ENCODE data around the gene PTPRK.
"Not testable (repeated sequence)": the region's sequence is repeated elsewhere in the genome, so short reads cannot be mapped to it uniquely, and the experiment has no call there.

PTPRK gene

GRCh38 chr6:128437685-128438084 is 82.7 kb downstream of the PTPRK start:
- DNase-seq = no peak

- not testable (repeated sequence) for DNase-seq
Observed at GRCh38 chr6:128434752-128435151, 85.6 kb downstream of the PTPRK start.

GRCh38 chr6:128432394-128432793 is 88.0 kb downstream of the PTPRK start:
- no peak for DNase-seq

- DNase-seq = no peak
Observed at GRCh38 chr6:128427139-128427538, 93.3 kb downstream of the PTPRK start.

GRCh38 chr6:128425856-128426255 is 94.5 kb downstream of the PTPRK start:
- no peak for DNase-seq

GRCh38 chr6:128422871-128423270 is 97.5 kb downstream of the PTPRK start:
- DNase-seq = no peak

GRCh38 chr6:128422200-128422599 is 98.2 kb downstream of the PTPRK start:
- no peak for DNase-seq

GRCh38 chr6:128421788-128422187 is 98.6 kb downstream of the PTPRK start:
- DNase-seq = no peak

GRCh38 chr6:128417698-128418097 is 102.7 kb downstream of the PTPRK start:
- no peak for DNase-seq

- DNase-seq = no peak
Observed at GRCh38 chr6:128415387-128415786, 105.0 kb downstream of the PTPRK start.

GRCh38 chr6:128414943-128415342 is 105.5 kb downstream of the PTPRK start:
- DNase-seq = no peak

- DNase-seq = no peak
Observed at GRCh38 chr6:128413291-128413690, 107.1 kb downstream of the PTPRK start.

- DNase-seq = no peak
Observed at GRCh38 chr6:128412680-128413079, 107.7 kb downstream of the PTPRK start.

GRCh38 chr6:128410584-128410983 is 109.8 kb downstream of the PTPRK start:
- no peak for DNase-seq

GRCh38 chr6:128409003-128409402 is 111.4 kb downstream of the PTPRK start:
- DNase-seq = no peak

- DNase-seq = no peak
Observed at GRCh38 chr6:128406453-128406852, 113.9 kb downstream of the PTPRK start.

GRCh38 chr6:128403618-128404444 is 116.6 kb downstream of the PTPRK start:
- DNase-seq = no peak

- DNase-seq = no peak
Observed at GRCh38 chr6:128400875-128401274, 119.5 kb downstream of the PTPRK start.

- no peak for DNase-seq
Observed at GRCh38 chr6:128397996-128398395, 122.4 kb downstream of the PTPRK start.

GRCh38 chr6:128395596-128395995 is 124.8 kb downstream of the PTPRK start:
- no peak for DNase-seq

- no peak for DNase-seq
Observed at GRCh38 chr6:128395188-128395587, 125.2 kb downstream of the PTPRK start.

- no peak for DNase-seq
Observed at GRCh38 chr6:128394167-128394566, 126.2 kb downstream of the PTPRK start.

- DNase-seq = no peak
Observed at GRCh38 chr6:128389820-128390534, 130.4 kb downstream of the PTPRK start.

- DNase-seq = no peak
Observed at GRCh38 chr6:128388380-128388779, 132.0 kb downstream of the PTPRK start.

Measured in CD4-positive, alpha-beta T cell treated with Interleukin-17A for 1 hour (primary cell).